KMS-11 (cell line): ENCODE measurements around the gene RIPK4.

Experiments
- H2AFZ ChIP-seq: fragments of 200-600 bp; sonication (generic); 2 replicates; pipeline ENCODE4 v1.6.1; 2016; ENCODE audit warnings: antibody characterized with exemption, mixed run types, low read depth
- H3K27ac ChIP-seq: fragments of 200-600 bp; sonication (generic); 2 replicates; pipeline ENCODE4 v1.6.1; 2016; ENCODE audit warnings: mild to moderate bottlenecking, mixed run types
- H3K27me3 ChIP-seq: fragments of 200-600 bp; sonication (generic); 2 replicates; pipeline ENCODE4 v1.6.1; 2017; ENCODE audit warnings: mild to moderate bottlenecking, low read depth, mixed run types, moderate library complexity; ENCODE audit not compliant: insufficient read depth
- H3K36me3 ChIP-seq: fragments of 200-600 bp; sonication (generic); 2 replicates; pipeline ENCODE4 v1.6.1; 2017; ENCODE audit warnings: mild to moderate bottlenecking, mixed run types; ENCODE audit not compliant: insufficient read depth
- H3K4me1 ChIP-seq: fragments of 200-600 bp; sonication (generic); 2 replicates; pipeline ENCODE4 v1.6.1; 2016; ENCODE audit warnings: mild to moderate bottlenecking, low read depth, mixed run types; ENCODE audit not compliant: poor library complexity, severe bottlenecking
- H3K4me2 ChIP-seq: fragments of 200-600 bp; sonication (generic); 2 replicates; pipeline ENCODE4 v1.7.0; 2016; ENCODE audit warnings: mild to moderate bottlenecking, mixed run types
- H3K4me3 ChIP-seq: fragments of 200-600 bp; sonication (generic); IDR thresholded peaks from 2 replicates; pipeline ENCODE4 v1.6.1; 2017; ENCODE audit warnings: low read depth, low read length, mixed read lengths; ENCODE audit not compliant: insufficient read depth
- H3K79me2 ChIP-seq: fragments of 200-600 bp; sonication (generic); 2 replicates; pipeline ENCODE4 v1.6.1; 2016; ENCODE audit warnings: low read depth, mixed run types; ENCODE audit not compliant: insufficient read depth
- H3K9ac ChIP-seq: fragments of 200-600 bp; sonication (generic); 2 replicates; pipeline ENCODE4 v1.6.1; 2016; ENCODE audit warnings: mild to moderate bottlenecking, mixed run types
- H4K20me1 ChIP-seq: fragments of 200-600 bp; sonication (generic); 2 replicates; pipeline ENCODE4 v1.6.1; 2016; ENCODE audit warnings: mild to moderate bottlenecking, mixed run types; ENCODE audit not compliant: insufficient read depth
- TF ChIP-seq, protein P1 (sequence below): fragments of 200-600 bp; sonication (generic); conservative IDR thresholded peaks from 2 replicates; pipeline ENCODE4 v1.6.1; 2017; ENCODE audit warnings: low read depth, mild to moderate bottlenecking, antibody characterized with exemption, low read length, moderate library complexity, mixed read lengths

RIPK4 gene

GRCh38 chr21:41766883-41767605, at the start of gene RIPK4:
TSS of gene RIPK4 (minus strand) at chr21:41767052. CDS start at chr21:41767041, 11 bp downstream.
- Histone ChIP-seq H3K36me3 (no peaks in the 10 kb centered on the region), H3K4me1 (no peaks in the 10 kb centered on the region), H3K79me2 (no peaks in the 10 kb centered on the region), H3K4me2 (no peak within 1 kb of the TSS), H3K27me3 (peaks cover 30% of the 10 kb centered on the region; the same call in 1 of the 2 replicates), H4K20me1 (no peaks in the 10 kb centered on the region), H3K27ac (no peak within 1 kb of the TSS), H3K9ac (no peak within 1 kb of the TSS), H3K4me3 (no peak within 1 kb of the TSS), H2AFZ (no peak within 1 kb of the TSS)
- TF ChIP-seq, protein P1, sequence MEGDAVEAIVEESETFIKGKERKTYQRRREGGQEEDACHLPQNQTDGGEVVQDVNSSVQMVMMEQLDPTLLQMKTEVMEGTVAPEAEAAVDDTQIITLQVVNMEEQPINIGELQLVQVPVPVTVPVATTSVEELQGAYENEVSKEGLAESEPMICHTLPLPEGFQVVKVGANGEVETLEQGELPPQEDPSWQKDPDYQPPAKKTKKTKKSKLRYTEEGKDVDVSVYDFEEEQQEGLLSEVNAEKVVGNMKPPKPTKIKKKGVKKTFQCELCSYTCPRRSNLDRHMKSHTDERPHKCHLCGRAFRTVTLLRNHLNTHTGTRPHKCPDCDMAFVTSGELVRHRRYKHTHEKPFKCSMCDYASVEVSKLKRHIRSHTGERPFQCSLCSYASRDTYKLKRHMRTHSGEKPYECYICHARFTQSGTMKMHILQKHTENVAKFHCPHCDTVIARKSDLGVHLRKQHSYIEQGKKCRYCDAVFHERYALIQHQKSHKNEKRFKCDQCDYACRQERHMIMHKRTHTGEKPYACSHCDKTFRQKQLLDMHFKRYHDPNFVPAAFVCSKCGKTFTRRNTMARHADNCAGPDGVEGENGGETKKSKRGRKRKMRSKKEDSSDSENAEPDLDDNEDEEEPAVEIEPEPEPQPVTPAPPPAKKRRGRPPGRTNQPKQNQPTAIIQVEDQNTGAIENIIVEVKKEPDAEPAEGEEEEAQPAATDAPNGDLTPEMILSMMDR: no peak

GRCh38 chr21:41815652-41816582, 49.1 kb upstream of the RIPK4 start:
- H3K36me3 ChIP-seq: no peaks in the 10 kb centered on the region
- H3K27me3 ChIP-seq: no peaks in the 10 kb centered on the region
- H2AFZ ChIP-seq: no peak overlapping the region
- no peak overlapping the region for H3K27ac ChIP-seq
- TF ChIP-seq, protein P1: no peak
- no peaks in the 10 kb centered on the region for H3K79me2 ChIP-seq
- H3K9ac ChIP-seq: no peak overlapping the region
- no peaks in the 10 kb centered on the region for H3K4me1 ChIP-seq
- no peaks in the 10 kb centered on the region for H4K20me1 ChIP-seq
- H3K4me2 ChIP-seq: no peak overlapping the region
- no peak overlapping the region for H3K4me3 ChIP-seq

DNA sequence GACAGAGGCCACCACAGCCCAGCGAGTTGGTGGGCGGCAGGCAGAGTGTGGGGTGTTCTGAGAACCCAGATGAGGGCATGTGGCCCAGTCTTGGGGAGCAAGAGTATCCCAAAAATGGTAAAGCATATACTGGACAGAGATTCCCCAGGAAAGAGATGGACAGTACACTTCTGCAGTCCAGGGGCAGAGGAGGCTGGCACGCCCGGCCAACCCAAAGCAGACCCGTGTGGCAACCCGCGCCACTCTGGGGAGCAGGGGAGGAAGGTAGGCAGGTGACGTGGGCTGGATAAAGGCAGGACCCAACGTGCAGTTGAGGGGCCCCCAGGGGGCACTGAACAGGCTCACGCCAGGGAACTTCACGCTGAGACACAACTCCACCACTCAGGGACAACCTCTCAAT, 46.4 kb upstream of the RIPK4 start:
- TF ChIP-seq, protein P1: no peak
- Histone ChIP-seq H3K27me3 (no peaks in the 10 kb centered on the region), H3K9ac (no peak overlapping the region), H3K79me2 (no peaks in the 10 kb centered on the region), H3K4me1 (no peaks in the 10 kb centered on the region), H4K20me1 (no peaks in the 10 kb centered on the region), H3K27ac (no peak overlapping the region), H3K4me3 (no peak overlapping the region), H3K4me2 (no peak overlapping the region), H3K36me3 (no peaks in the 10 kb centered on the region), H2AFZ (no peak overlapping the region)

GRCh38 chr21:41812679-41813078, 45.8 kb upstream of the RIPK4 start:
- no peaks in the 10 kb centered on the region for H3K4me1 ChIP-seq
- H3K27ac ChIP-seq: no peak overlapping the region
- no peaks in the 10 kb centered on the region for H3K79me2 ChIP-seq
- H3K36me3 ChIP-seq: no peaks in the 10 kb centered on the region
- no peaks in the 10 kb centered on the region for H4K20me1 ChIP-seq
- no peak overlapping the region for H3K4me2 ChIP-seq
- TF ChIP-seq, protein P1: no peak
- no peaks in the 10 kb centered on the region for H3K27me3 ChIP-seq
- no peak overlapping the region for H3K4me3 ChIP-seq
- H3K9ac ChIP-seq: no peak overlapping the region
- no peak overlapping the region for H2AFZ ChIP-seq
